GM19193 (cell line): ENCODE results near the gene FOSL2.

Source experiments
- POLR2A ChIP-seq: IDR thresholded peaks from 4 replicates; pipeline ENCODE4 v1.6.1; 2011; ENCODE audit not compliant: insufficient read depth, insufficient read length; ENCODE audit errors: extremely low read depth

FOSL2 gene

GRCh38 chr2:28433215-28433614 lies 40.6 kb downstream of the FOSL2 start:
- TF ChIP-seq POLR2A, result no peak

DNA sequence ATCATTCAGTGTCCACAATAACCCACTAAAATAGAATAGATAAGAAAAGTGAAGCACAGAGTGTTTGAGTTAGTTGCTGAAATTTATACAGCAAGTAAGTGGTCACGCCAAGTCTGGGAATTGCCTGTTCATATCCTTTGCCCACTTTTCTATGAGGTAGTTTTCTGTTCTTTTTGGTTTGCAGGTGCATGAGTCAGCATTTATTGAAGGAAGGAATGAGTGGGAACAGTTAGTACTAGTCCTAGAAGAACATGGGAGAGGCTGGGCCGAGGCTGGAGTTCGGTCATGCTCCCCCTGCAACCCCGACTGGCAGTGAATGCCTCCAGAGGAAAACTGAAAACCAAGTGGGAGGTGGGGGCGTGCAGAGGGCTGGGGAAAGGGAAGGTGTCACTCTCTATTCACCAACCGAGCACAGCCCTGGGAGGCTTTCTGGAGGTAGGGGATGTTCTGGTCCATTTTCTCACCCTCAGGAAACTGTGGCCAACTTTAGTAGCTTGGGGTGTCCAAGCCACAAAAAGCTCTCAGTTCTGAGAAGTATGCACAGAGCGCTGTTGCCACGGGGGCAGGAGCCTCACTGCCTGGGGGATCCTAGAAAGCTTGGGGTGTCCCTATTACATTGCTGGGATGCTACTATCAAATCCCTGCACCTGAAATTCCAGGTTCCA lies 41.4 kb downstream of the FOSL2 start:
- TF ChIP-seq POLR2A, result no peak

GRCh38 chr2:28434600-28434989 lies 41.9 kb downstream of the FOSL2 start:
- TF ChIP-seq POLR2A, result no peak

DNA sequence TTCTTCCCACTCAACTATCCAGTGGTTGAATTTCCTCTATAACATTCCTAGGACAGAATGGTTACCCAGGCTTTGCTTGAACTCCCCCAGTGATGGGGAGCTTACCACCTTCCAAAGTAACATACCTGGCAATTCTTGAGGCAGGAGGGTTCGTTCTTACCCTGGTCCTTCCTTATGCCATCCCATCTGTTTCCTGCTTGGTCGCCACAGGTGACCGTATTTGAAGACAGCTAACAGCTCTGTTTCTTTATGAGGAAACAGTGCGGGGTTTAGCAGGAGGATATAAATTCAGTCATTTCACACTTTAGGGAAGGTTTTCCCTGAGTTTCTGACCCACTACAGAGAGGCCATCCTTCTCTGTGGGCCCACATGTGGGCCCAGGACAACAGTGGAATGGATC lies 42.6 kb downstream of the FOSL2 start:
- TF ChIP-seq POLR2A, result no peak

DNA sequence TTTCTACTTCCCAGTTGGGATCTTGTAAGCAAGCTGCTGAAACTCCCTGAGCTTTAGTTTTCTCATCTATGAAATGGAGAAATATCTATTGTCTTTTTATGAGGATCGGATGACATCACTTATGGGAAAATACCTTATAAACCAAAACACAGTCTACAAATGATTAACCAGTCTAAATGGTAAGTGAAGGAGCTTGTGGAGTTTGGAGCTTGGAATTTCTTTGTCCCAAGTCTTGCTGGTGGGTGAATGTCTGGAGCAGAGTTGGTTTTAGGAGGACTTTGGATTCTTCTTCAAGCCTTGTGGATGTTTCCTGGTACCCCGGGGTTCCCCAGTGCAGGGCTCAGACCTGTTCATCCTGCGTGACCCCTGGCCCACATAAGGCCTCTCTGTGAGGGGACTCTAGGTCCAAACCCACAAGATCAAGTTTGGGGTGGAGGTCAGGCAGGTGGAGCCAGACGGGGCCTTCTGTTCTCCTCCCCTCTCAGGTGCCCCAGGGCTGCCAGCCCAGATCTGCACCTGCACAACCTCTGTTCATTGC lies 43.2 kb downstream of the FOSL2 start:
- no peak for TF ChIP-seq POLR2A

DNA sequence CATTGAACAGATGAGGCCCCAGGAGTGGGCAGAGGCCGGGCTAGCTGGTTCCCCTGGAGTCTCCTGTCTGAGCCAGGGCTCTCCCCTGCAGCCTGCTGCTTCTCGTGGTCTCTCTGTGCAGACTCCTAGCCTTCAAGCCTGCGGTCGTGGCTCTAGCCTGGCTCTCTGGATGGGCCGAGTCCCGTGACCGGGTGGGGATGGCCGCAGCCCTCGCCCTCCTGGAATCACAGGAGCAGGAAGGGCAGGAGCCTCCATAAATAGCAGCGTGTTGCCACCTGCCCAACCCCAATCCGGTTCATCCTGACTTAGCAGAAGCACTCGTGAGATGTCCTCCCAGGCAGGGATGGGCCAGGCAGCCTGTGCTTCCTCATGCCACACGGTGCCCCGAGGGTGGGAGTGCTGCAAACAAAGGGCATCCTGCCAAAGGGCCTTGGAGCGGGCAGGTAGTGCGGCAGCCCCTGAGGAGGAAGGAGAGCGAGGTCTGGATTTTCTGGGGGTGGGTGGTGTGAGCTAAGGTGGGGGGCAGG lies 43.9 kb downstream of the FOSL2 start:
- TF ChIP-seq POLR2A, result no peak

DNA sequence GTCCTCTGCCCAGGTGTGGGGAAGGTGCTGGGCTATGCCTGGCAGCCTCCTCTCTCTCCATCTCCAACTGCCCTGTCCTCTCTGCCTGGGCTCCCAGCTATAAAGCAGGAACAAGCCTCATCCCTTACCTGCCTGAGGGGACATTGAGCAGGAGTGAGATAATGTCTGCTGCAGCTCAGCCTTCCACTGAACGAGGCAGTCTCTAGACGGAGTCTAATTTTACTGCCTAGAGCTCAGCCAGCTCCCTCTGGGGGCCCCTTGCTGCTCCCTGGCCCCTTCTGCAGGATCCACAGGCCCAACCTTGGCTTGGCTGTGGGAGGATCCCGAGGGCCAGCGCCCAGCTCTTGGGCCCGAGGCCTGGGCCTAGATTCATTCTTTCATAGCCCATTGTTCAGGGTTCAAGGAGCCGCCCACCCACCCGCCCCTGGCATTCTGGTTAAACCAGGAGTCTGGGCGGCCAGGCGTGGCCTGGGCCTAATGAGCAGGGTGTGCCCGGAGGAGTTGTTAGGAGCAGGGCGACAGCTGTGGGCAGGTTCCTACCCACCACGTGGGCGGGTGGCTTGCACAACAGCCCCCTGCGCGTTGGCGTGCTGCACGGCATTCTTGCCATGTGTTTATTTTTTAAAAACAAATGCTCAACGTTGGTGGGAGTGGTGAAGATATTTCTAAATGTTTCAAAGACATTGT lies 44.6 kb downstream of the FOSL2 start:
- TF ChIP-seq POLR2A, result no peak

GRCh38 chr2:28437918-28438317 lies 45.3 kb downstream of the FOSL2 start:
- TF ChIP-seq POLR2A, result no peak

GRCh38 chr2:28438532-28439063 lies 45.9 kb downstream of the FOSL2 start:
- no peak for TF ChIP-seq POLR2A

DNA sequence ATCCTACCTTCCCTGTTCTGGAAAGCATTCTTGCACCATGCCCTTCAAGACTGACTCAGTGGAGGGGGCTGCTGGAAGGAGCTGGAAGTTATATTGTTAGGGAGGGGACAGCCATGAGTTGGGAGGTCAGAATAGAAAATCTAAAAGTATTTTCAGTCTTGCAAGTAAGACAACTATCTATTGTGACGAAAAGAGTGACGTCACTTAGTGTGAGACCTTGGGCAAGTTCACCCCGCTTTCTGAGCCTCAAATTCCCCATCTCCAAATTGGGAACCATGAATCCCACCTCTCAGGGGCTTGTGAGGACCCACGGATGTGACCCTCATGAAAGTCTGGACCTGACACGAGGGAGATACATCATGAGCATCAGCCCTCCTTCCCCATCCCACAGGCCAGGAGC lies 46.5 kb downstream of the FOSL2 start:
- no peak for TF ChIP-seq POLR2A

GRCh38 chr2:28439763-28440162 lies 47.1 kb downstream of the FOSL2 start:
- TF ChIP-seq POLR2A, result no peak

DNA sequence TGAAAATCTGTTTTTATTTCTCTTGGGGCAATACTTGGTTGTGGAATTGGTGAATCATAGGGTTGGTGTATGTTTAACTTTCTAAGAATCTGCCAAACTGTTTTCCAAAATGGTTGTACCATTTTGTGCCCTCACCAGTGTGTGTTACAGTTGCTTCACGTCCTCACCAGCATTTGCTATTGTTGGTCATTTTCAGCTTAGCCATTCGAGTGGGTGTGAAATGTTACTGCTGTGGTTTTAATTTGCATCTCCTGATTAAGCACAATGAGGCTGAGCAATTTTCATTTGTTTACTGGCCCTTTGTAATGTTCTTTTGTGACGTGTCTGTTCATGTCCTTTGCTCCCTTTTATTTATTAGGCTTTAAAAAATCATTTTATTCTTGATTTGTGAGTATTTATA lies 49.7 kb downstream of the FOSL2 start:
- TF ChIP-seq POLR2A, result no peak

DNA sequence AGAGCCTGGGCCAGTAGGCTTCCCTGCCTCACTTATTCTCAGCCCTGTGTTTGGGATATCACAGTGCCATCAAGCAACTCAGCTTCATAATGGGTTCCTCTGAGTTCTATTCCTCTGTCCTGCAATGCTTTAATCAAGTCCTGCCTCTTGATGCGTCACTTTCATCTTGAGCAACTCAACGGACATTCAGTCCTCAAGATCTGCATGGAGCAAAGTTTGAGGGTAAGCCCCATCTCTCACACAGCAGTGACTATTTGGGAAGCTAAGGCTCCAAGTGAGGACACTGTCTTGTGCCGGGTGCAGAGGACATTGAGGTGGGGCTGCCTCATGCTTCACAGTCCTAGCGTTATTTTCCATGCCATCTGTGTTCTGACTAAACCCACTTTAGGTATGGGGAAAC lies 52.3 kb downstream of the FOSL2 start:
- TF ChIP-seq POLR2A, result no peak

- no peak for TF ChIP-seq POLR2A
These were observed 53.0 kb downstream of the FOSL2 start for GRCh38 chr2:28445448-28446258.

DNA sequence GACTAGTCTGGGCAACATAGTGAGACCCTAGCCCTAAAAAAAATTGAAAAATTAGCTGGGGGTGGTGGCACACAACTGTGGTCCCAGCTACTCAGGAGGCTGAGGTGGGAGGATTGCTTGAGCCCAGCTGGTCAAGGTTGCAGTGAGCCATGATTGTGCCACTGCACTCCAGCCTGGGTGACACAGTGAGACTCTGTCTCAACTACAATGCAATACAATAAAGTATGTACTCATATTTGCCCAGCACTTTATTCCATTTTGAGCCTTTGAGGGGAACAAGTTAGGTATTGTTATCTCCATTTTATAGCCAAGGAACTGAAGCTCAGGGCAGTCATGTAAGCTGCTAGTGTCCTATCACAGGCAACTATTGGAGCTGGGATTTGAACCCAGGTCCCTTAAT lies 53.9 kb downstream of the FOSL2 start:
- TF ChIP-seq POLR2A, result no peak
